ENCODE data around the gene ZBP1. TPM values are rescaled to one million over a fixed set of nuclear protein-coding genes. Genes with fewer than 3 reads are reported as not detected.

Gene ZBP1
- total RNA-seq, 1 experiment from 2014 or later: not detected

GRCh38 chr20:57579898-57580447, 40.3 kb downstream of the ZBP1 start:
- intact Hi-C loops (cut with micrococcal nuclease; ENCODE audit: unreplicated experiment): no loop called here
- no peaks in the 10 kb centered on the region for H3K4me1 ChIP-seq (replicated peaks; ENCODE audit: insufficient read depth)
- H3K79me2 ChIP-seq (ENCODE audit: low read depth): no peaks in the 10 kb centered on the region
- H4K20me1 ChIP-seq (ENCODE audit: insufficient read depth): no peaks in the 10 kb centered on the region
- BruUV-seq (replicated peaks): no TSS peak
- no peaks in the 10 kb centered on the region for H3K9me2 ChIP-seq (ENCODE audit: insufficient read depth)
- peaks cover 99% of the 10 kb centered on the region for H3K27me3 ChIP-seq (ENCODE audit: insufficient read depth, low read depth)
- DNase-seq: no peak
- no peak overlapping the region for H3K4me3 ChIP-seq
- no peaks in the 10 kb centered on the region for H3K9me3 ChIP-seq (ENCODE audit: insufficient read depth, low read depth)
- ChIA-PET CTCF (no interaction called here), POLR2A (ENCODE audit: unreplicated experiment) (no interaction called here)
- no peak overlapping the region for H2AFZ ChIP-seq
- no peaks in the 10 kb centered on the region for H3K36me3 ChIP-seq (ENCODE audit: low read depth)
- 0 out of 2 replicates have a peak, but pooled peaks cover 3% of the 10 kb centered on the region for H3F3A ChIP-seq (ENCODE audit: insufficient read depth, low read depth)
- peak; percentile 25; the same call in 1 of the 2 replicates for TF ChIP-seq EZH2 (IDR thresholded peaks at IDR 0.05; ENCODE audit: low read depth)
- no peak for TF ChIP-seq CTCF (conservative IDR thresholded peaks at IDR 0.05)
- H3K27ac ChIP-seq: no peak overlapping the region
- H3K4me2 ChIP-seq: no peak overlapping the region

GRCh38 chr20:57579331-57579897, 40.8 kb downstream of the ZBP1 start:
- CTCF ChIA-PET: no interaction called here
- no TSS peak for BruUV-seq (replicated peaks)
- no peaks in the 10 kb centered on the region for H3K9me3 ChIP-seq (ENCODE audit: insufficient read depth, low read depth)

DNA sequence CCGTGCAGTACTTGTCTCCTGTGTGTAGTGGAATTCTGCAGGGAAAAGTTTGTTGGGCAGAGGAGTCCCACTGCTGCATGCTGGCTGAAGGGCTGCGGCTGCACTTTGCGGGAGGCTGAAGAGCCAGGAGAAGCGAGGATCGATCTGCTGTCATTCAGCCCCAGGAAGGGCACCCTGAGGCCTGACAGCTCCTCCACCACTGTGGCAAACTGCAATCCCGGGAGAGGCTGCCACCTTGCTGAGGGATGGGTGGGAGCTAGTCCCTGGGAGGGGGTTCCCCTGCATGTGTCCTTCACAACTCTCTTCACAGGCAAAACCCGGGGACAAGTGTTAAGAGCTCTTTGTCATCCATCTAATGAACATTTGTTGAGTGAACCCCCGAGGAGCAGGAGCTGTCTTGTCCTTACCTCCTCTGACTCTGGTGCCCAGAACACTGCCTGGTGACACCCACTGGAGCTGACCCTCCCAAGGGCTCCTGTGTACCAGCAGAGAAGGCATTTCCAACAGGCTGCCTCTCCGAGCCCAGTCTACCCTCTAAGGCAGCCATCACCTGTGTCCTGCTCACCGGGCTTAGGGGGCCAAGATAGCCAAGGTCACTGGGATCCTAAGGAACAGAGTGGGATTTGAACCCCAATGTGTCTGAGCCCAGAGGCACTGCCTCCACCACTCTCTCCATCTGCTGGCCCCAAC, 41.6 kb downstream of the ZBP1 start:
- H2AFZ ChIP-seq: no peak overlapping the region
- ChIA-PET CTCF (no interaction called here), POLR2A (ENCODE audit: unreplicated experiment) (no interaction called here)
- peaks cover 99% of the 10 kb centered on the region for H3K27me3 ChIP-seq (ENCODE audit: insufficient read depth, low read depth)
- H3K9me2 ChIP-seq (ENCODE audit: insufficient read depth): no peaks in the 10 kb centered on the region
- H3K27ac ChIP-seq: no peak overlapping the region
- H3K4me3 ChIP-seq: no peak overlapping the region
- BruUV-seq (replicated peaks): no TSS peak
- no peaks in the 10 kb centered on the region for H3K9me3 ChIP-seq (ENCODE audit: insufficient read depth, low read depth)
- no peak for DNase-seq
- H3F3A ChIP-seq (ENCODE audit: insufficient read depth, low read depth): 0 out of 2 replicates have a peak, but pooled peaks cover 3% of the 10 kb centered on the region
- no peaks in the 10 kb centered on the region for H3K79me2 ChIP-seq (ENCODE audit: low read depth)
- TF ChIP-seq EZH2 (IDR thresholded peaks at IDR 0.05; ENCODE audit: low read depth) (no peak), CTCF (conservative IDR thresholded peaks at IDR 0.05) (no peak)
- no peaks in the 10 kb centered on the region for H3K36me3 ChIP-seq (ENCODE audit: low read depth)
- intact Hi-C loops (cut with micrococcal nuclease; ENCODE audit: unreplicated experiment): no loop called here
- H3K4me1 ChIP-seq (replicated peaks; ENCODE audit: insufficient read depth): no peaks in the 10 kb centered on the region
- H3K4me2 ChIP-seq: no peak overlapping the region
- no peaks in the 10 kb centered on the region for H4K20me1 ChIP-seq (ENCODE audit: insufficient read depth)

More at GRCh38 chr20:57579331-57579897, 40.8 kb downstream of the ZBP1 start:
- Histone ChIP-seq H4K20me1 (ENCODE audit: insufficient read depth) (no peaks in the 10 kb centered on the region), H3K27me3 (ENCODE audit: insufficient read depth, low read depth) (peaks cover 99% of the 10 kb centered on the region), H3K4me1 (replicated peaks; ENCODE audit: insufficient read depth) (no peaks in the 10 kb centered on the region), H2AFZ (no peak overlapping the region), H3K4me3 (no peak overlapping the region), H3K36me3 (ENCODE audit: low read depth) (no peaks in the 10 kb centered on the region), H3K9me2 (ENCODE audit: insufficient read depth) (no peaks in the 10 kb centered on the region), H3K4me2 (no peak overlapping the region), H3K79me2 (ENCODE audit: low read depth) (no peaks in the 10 kb centered on the region), H3K27ac (no peak overlapping the region), H3F3A (ENCODE audit: insufficient read depth, low read depth) (0 out of 2 replicates have a peak, but pooled peaks cover 3% of the 10 kb centered on the region)
- POLR2A ChIA-PET (ENCODE audit: unreplicated experiment): no interaction called here
- no peak for TF ChIP-seq CTCF (conservative IDR thresholded peaks at IDR 0.05)
- TF ChIP-seq EZH2 (IDR thresholded peaks at IDR 0.05; ENCODE audit: low read depth): no peak
- DNase-seq: no peak
- intact Hi-C loops (cut with micrococcal nuclease; ENCODE audit: unreplicated experiment): no loop called here

Measured in PC-9 (cell line).